HCEC 1CT (cell line): Measurements from ENCODE around the gene TRPV3.
"Not testable (repeated sequence)": the region's sequence is repeated elsewhere in the genome, so short reads cannot be mapped to it uniquely, and the experiment has no call there.

Experiments
- DNase-seq: peaks from one replicate; pipeline ENCODE4 v3.0.0-alpha.2; 2017

TRPV3 gene

DNA sequence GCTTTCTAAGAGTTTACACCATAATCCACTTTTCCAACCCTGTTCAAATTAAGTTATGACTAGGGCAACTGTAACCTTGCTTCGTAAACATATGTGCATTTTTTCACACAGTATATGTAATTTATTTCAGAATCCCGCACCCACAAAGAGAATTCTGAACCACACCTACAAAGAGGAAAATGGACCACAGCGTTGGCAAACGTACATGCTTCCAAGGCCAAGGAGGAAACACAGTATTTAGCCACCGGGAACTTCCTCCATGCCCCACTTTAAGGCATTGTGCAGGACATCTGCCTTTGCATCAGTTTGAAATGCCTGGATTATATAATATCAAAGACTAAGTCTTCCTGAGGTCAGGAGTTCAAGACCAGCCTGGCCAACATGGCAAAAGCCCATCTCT lies 88.1 kb downstream of the TRPV3 start:
- no peak for DNase-seq

DNA sequence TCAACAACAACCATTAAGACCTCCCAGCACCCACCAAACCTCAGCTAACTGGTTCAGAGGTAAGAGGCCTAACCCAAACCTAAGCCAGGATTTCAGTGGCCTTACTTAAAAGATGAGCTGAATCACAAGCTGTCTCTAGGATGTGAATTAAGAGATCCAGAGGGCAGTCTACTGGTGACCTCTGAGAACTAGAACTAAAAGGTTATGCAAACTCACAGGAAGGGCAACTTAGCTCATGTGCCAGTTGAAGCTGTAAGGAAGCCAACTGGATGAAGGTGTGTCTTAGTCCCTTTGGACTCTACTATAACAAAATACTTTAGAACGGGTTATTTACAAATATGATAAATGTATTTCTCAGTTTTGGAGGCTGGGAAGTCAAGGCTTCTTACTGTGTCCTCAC lies 91.3 kb downstream of the TRPV3 start:
- DNase-seq = not testable (repeated sequence)
